ENCODE results near the gene APBB1. TPM values are rescaled to one million over a fixed set of nuclear protein-coding genes. Genes with fewer than 3 reads are reported as not detected.

Gene APBB1
- total and polyA plus RNA-seq, 9 of the 15 experiments (the other 6 are each of a cell fraction or from before 2014, with no cell fraction given) = 0.04 to 0.73 (median 0.40) TPM

GRCh38 chr11:6419009-6419631 is at the start of gene APBB1 (continued):
- TF ChIP-seq TCF15 (CRISPR knock-in tag; IDR thresholded peaks at IDR 0.05) (no peak), MLLT1 (IDR thresholded peaks at IDR 0.05) (no peak), GATA2 (CRISPR knock-in tag; IDR thresholded peaks at IDR 0.05) (no peak), ZNF274 (IDR thresholded peaks at IDR 0.05; ENCODE audit: borderline replicate concordance, low read depth, low read length) (no peak), GABPA (tag; conservative IDR thresholded peaks at IDR 0.05; ENCODE audit: low read depth) (no peak), ZNF282 (CRISPR knock-in tag; IDR thresholded peaks at IDR 0.05) (no peak), THAP12 (CRISPR knock-in tag; IDR thresholded peaks at IDR 0.05) (no peak; the same call in 1 of the 2 replicates), FOXJ3 (CRISPR knock-in tag; IDR thresholded peaks at IDR 0.05) (no peak), BCLAF1 (IDR thresholded peaks at IDR 0.05; ENCODE audit: borderline replicate concordance in 1 of 2, control insufficient read depth in 1 of 2, low read depth in 2 of 2, low read length in 1 of 2) (no peak), SFPQ (IDR thresholded peaks at IDR 0.05; ENCODE audit: low read depth, low read length) (no peak), HDAC3 (IDR thresholded peaks at IDR 0.05; ENCODE audit: borderline replicate concordance, partially characterized antibody) (no peak), GTF2E2 (tag; IDR thresholded peaks at IDR 0.05) (no peak; the same call in 1 of the 2 replicates), ZNF561 (CRISPR knock-in tag; conservative IDR thresholded peaks at IDR 0.05) (no peak), SREBF2 (CRISPR knock-in tag; IDR thresholded peaks at IDR 0.05) (no peak), KLF6 (CRISPR knock-in tag; IDR thresholded peaks at IDR 0.05; ENCODE audit: borderline replicate concordance) (no peak)

Measured in K562 (cell line).